Stimulated activated naive CD4-positive, alpha-beta T cell (primary cell): ENCODE data around the gene NUMA1.
A peak's percentile ranks its signal among the peaks of the same experiment; 100 is the strongest.

Experiments
- DNase-seq, 6 experiments: peaks; one replicate each; lab custom pipeline; 2025; lab: John Stamatoyannopoulos, UW

NUMA1 gene

GRCh38 chr11:72080326-72081183, at the start of gene NUMA1, which contains the start of gene LRRC51:
Gene NUMA1, minus strand, starts transcription at chr11:72080542. Its CDS starts 44,599 bp downstream, at chr11:72035943.
Gene LRRC51, plus strand, starts transcription at chr11:72080850. Its CDS starts 8,234 bp downstream, at chr11:72089084.
- peak; percentile 96 to 100 (median 99) for DNase-seq

GRCh38 chr11:72129381-72129780, 49.0 kb upstream of the NUMA1 start:
- DNase-seq = no peak

GRCh38 chr11:72127923-72128322, 47.6 kb upstream of the NUMA1 start:
- no peak for DNase-seq

GRCh38 chr11:72125956-72126355, 45.6 kb upstream of the NUMA1 start:
- DNase-seq = no peak

- no peak for DNase-seq
Observed at GRCh38 chr11:72124046-72124445, 43.7 kb upstream of the NUMA1 start.

GRCh38 chr11:72123117-72123653, 42.8 kb upstream of the NUMA1 start:
- no peak for DNase-seq

GRCh38 chr11:72122607-72123006, 42.3 kb upstream of the NUMA1 start:
- no peak for DNase-seq

- DNase-seq = no peak
Observed at GRCh38 chr11:72120930-72121329, 40.6 kb upstream of the NUMA1 start.

- no peak for DNase-seq
Observed at GRCh38 chr11:72119198-72119597, 38.9 kb upstream of the NUMA1 start.

GRCh38 chr11:72116019-72116755, 35.8 kb upstream of the NUMA1 start:
- DNase-seq = no peak

GRCh38 chr11:72114570-72114969, 34.2 kb upstream of the NUMA1 start:
- no peak for DNase-seq

- no peak for DNase-seq
Observed at GRCh38 chr11:72112978-72113808, 32.9 kb upstream of the NUMA1 start.

- DNase-seq = peak; percentile 90 to 99 (median 98)
Observed at GRCh38 chr11:72112143-72112977, 32.0 kb upstream of the NUMA1 start, which contains the start of gene ANAPC15. Gene ANAPC15, minus strand, starts transcription at chr11:72112695. Its CDS starts 1,419 bp downstream, at chr11:72111276.

GRCh38 chr11:72111300-72112142, 31.2 kb upstream of the NUMA1 start:
- DNase-seq = no peak

- no peak for DNase-seq
Observed at GRCh38 chr11:72105888-72106287, 25.5 kb upstream of the NUMA1 start, which contains the start of gene TOMT. Gene TOMT, plus strand, starts transcription at chr11:72105924. Its CDS starts 28 bp downstream, at chr11:72105952.

- peak in 1 of 6 experiments; percentile 15 for DNase-seq
Observed at GRCh38 chr11:72103754-72104167, 23.4 kb upstream of the NUMA1 start.

GRCh38 chr11:72102946-72103753, 22.8 kb upstream of the NUMA1 start, which contains the start of gene LAMTOR1:
Gene LAMTOR1, minus strand, starts transcription at chr11:72103297. Its CDS starts 73 bp downstream, at chr11:72103224.
- peak; percentile 93 to 97 (median 94) for DNase-seq

GRCh38 chr11:72102631-72102945, 22.2 kb upstream of the NUMA1 start:
- DNase-seq = no peak

GRCh38 chr11:72102162-72102561, 21.8 kb upstream of the NUMA1 start:
- peak in 1 of 6 experiments; percentile 11 for DNase-seq
